GM18873 (cell line): ENCODE results near the gene ICOS.

Experiments used
- ATAC-seq: cut with Tn5 transposase; IDR thresholded peaks from one replicate; pipeline ENCODE4 v1.9.1; 2021; ENCODE audit warnings: mild to moderate bottlenecking, moderate library complexity, moderate number of reproducible peaks; ENCODE audit not compliant: unreplicated experiment, low FRiP score

Gene ICOS, protein sequence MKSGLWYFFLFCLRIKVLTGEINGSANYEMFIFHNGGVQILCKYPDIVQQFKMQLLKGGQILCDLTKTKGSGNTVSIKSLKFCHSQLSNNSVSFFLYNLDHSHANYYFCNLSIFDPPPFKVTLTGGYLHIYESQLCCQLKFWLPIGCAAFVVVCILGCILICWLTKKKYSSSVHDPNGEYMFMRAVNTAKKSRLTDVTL

DNA sequence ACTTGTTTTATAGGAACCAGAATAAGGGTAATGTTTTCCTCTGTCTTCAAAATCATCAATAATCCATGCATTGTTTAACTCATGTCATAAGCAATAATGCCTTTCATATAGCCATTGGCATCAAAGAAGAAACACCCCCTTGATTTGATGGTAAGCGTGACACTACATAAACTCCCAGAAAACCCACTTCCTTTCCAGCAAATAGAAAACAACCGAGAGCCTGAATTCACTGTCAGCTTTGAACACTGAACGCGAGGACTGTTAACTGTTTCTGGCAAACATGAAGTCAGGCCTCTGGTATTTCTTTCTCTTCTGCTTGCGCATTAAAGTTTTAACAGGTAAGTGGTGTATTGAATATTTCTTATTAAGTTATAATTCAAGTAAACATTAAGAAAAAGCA is at the start of gene ICOS:
ICOS (plus strand) TSS at position 229 of the 400 bp plus-strand sequence; CDS start at position 281, 52 bp downstream.
- no peak for ATAC-seq

DNA sequence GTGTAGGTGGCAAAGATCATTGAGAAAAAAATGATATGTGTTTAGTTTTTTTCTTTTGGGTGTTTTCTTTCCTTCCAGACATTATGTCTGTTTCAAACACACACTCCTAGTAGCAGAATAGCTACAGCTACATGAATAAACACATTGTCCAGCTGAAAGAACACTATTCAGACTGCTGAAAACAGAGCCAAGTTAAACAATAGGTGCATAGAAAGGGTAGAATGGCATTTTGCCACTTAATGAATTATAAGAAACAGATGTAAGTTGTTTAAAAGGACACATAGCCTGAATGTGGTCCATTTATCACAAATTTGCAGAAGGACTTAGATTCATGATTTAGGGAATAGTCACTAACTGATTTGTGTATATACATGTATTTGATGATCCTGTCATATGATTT is 48.9 kb upstream of the ICOS start:
- no peak for ATAC-seq

- ATAC-seq, result no peak
Measured at GRCh38 chr2:203889542-203889941, 47.0 kb upstream of the ICOS start.

DNA sequence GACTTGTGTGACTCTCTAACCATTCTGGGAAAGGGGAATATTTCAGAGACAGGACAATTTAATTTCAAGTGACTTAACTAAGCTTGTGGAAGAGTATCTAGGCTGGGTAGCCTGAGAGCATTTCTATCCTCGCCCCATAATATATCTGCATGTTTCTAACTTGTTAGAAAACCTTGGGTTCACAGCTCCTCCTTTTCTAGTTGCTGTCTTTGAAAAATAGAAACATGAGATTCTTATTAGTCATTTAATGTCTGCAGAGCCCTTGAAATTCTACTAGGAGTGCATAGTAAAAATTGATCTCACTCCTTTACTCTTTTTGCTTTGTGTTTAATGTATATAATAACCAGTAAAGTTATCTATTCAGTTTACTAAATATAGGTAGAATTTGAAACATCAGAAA is 46.6 kb upstream of the ICOS start:
- no peak for ATAC-seq

- ATAC-seq, result no peak
Measured at GRCh38 chr2:203890733-203891132, 45.8 kb upstream of the ICOS start.

GRCh38 chr2:203891474-203891873 is 45.1 kb upstream of the ICOS start:
- no peak for ATAC-seq

DNA sequence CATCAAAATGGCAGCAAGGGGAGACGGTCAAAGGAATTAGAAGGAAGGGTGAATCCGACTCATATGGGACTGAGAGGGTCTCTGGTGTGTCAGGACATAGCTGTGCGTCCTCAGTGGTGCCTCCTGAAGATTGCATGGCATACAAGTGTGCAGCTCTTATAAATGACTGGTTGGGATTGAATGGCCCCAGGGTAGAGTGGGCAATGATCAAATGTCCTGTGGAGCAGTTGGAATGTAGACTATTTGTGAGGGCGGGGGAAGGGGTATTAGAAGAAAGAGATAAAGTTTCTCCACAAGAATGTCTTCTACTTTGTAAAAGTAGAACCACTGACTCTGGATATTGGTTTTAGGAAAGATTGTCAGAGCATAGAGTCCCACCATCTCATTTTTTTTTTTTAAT is 44.4 kb upstream of the ICOS start:
- no peak for ATAC-seq

DNA sequence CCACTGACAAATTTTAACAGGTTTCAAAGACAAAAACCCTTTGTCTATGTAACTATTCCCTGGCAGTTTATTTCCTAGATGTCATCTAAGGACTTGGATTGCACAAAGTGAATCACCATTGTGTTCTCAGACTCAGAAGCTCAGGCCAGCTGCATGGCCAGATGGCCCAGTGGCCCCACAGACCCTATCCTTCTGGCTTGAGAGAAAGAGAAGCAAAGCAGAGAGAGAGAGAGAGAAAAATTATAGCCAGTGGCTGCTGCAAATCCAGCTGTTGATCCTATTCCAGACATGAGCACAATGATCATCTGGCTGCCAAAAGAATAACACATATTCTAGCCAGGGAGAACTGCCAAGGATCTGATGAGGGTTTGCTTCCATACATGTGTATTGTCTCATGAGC is 43.2 kb upstream of the ICOS start:
- no peak for ATAC-seq

- no peak for ATAC-seq
Measured at GRCh38 chr2:203893840-203894239, 42.7 kb upstream of the ICOS start.

DNA sequence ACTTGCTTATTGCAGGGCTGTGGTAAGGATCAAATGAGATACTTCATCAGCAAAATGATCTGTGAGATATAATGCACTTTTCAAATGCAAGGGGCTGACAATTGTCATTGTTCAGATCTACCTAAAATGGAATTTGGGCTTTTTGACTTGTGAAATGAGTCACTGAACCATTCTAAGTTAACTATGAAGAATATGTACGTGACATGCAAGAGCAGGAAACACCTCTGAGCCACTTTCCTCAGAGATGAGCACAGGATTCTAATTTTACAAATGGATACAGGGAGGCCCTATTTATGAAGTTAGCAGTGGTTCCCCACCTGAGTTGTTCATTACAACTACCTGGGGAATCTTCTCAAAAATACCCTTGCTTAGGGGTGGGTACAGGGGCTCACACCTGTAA is 42.3 kb upstream of the ICOS start:
- ATAC-seq, result no peak

- ATAC-seq, result no peak
Measured at GRCh38 chr2:203897544-203897943, 39.0 kb upstream of the ICOS start.

GRCh38 chr2:203898657-203899056 is 37.9 kb upstream of the ICOS start:
- no peak for ATAC-seq

DNA sequence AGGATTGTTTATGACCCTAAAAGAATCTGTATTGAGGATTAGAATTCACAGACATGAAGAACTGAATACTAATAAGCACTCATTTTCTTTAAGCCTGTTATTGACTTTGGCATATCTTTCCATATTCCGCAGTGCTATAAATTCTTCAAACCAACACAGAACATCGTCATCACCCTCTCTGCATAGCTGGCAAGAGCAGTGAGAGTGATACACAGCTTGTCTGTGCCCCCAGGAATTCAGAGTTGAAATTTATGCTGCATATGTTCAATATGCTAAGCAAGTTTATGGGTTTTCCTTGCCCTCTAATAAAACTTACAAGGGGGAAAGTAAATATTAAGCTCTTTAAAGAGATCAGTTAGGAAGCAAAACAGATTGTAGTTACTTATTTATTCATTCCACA is 36.3 kb upstream of the ICOS start:
- ATAC-seq, result no peak

GRCh38 chr2:203904022-203904421 is 32.5 kb upstream of the ICOS start:
- no peak for ATAC-seq

DNA sequence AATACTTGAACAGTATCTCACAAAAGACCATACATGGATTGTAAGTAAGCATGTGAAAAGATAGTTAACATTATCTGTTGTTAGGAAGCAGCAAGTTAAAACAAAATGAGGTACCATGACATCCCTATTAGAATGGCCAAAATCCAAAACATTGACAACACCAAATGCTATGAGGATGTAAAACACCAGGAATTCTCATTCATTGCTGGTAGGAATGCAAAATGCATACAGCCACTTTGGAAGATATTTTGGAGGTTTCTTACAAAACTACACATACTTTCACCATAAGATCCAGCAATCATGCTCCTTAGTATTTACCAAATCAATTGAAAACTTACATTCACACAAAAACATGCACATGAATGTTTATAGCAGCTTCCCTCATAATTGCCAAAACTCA is 30.9 kb upstream of the ICOS start:
- ATAC-seq, result no peak

- ATAC-seq, result no peak
Measured at GRCh38 chr2:203908066-203908796, 28.3 kb upstream of the ICOS start.

DNA sequence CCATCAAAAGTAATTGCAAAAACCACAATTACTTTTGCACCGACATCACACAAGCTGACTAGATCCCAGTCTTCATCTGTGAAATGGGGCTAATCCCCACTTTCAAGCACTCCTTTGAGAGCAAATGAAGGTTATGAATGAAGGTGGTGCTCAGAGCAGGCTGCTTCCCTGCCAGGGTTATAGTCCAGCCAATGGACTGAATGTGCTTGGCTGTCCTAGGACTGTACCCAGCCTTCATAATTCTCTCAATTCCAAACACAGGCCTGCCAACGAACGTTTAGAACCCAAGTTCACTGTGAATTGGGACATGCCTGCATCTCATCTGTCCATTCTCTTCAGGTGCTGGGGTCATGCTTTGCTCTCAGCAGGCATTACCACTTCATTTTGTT is 27.8 kb upstream of the ICOS start:
- no peak for ATAC-seq

- no peak for ATAC-seq
Measured at GRCh38 chr2:203909261-203909967, 27.1 kb upstream of the ICOS start.

- ATAC-seq, result no peak
Measured at GRCh38 chr2:203909974-203910373, 26.6 kb upstream of the ICOS start.

DNA sequence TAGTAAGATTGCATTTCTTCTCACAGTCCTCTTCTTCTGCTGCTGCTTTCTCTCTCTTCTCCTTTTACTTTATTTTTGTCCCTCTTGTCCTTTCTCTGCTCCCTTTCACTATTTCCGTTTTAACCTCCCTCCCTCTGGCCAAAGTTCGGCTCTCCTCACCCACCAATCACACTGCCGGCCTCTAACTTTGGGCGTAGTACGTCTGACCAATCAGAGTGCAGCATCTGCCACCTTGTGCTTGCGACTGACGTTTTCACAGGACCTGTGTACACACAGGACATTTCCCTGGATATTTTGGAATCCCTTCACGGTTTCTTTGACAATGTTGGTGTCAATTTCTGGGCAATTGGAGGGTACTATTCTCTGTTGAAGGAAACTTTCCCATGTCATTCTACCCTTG is 22.6 kb upstream of the ICOS start:
- no peak for ATAC-seq

- no peak for ATAC-seq
Measured at GRCh38 chr2:203914546-203915182, 21.9 kb upstream of the ICOS start.
